HG03442 (cell line): ENCODE data around the gene TMEM141.
"Not testable (repeated sequence)": the region's sequence is repeated elsewhere in the genome, so short reads cannot be mapped to it uniquely, and the experiment has no call there.

Experiments used
- ATAC-seq: cut with Tn5 transposase; IDR thresholded peaks from one replicate; pipeline ENCODE4 v1.9.1; 2021; ENCODE audit warnings: mild to moderate bottlenecking, moderate library complexity; ENCODE audit not compliant: unreplicated experiment

TMEM141 gene

GRCh38 chr9:136755302-136756133 is 35.6 kb upstream of the TMEM141 start:
- ATAC-seq = not testable (repeated sequence)

GRCh38 chr9:136756134-136756438 is 35.1 kb upstream of the TMEM141 start:
- no peak for ATAC-seq

- no peak for ATAC-seq
Observed at GRCh38 chr9:136756836-136757235, 34.3 kb upstream of the TMEM141 start.

- no peak for ATAC-seq
Observed at GRCh38 chr9:136757328-136757727, 33.8 kb upstream of the TMEM141 start.

GRCh38 chr9:136757751-136758140 is 33.4 kb upstream of the TMEM141 start:
- no peak for ATAC-seq

- no peak for ATAC-seq
Observed at GRCh38 chr9:136759001-136759400, 32.1 kb upstream of the TMEM141 start.

GRCh38 chr9:136759436-136760325 is 31.5 kb upstream of the TMEM141 start:
- no peak for ATAC-seq

- no peak for ATAC-seq
Observed at GRCh38 chr9:136760424-136760823, 30.7 kb upstream of the TMEM141 start.

GRCh38 chr9:136760834-136761544 is 30.2 kb upstream of the TMEM141 start:
- not testable (repeated sequence) for ATAC-seq

- no peak for ATAC-seq
Observed at GRCh38 chr9:136761545-136761981, 29.6 kb upstream of the TMEM141 start.

- no peak for ATAC-seq
Observed at GRCh38 chr9:136762221-136762691, 28.9 kb upstream of the TMEM141 start.

- no peak for ATAC-seq
Observed at GRCh38 chr9:136762915-136763648, 28.1 kb upstream of the TMEM141 start.

- no peak for ATAC-seq
Observed at GRCh38 chr9:136763649-136764035, 27.5 kb upstream of the TMEM141 start.

GRCh38 chr9:136764301-136764891 is 26.7 kb upstream of the TMEM141 start, which contains the start of gene LCN15:
Gene LCN15 (minus strand): TSS chr9:136764518. CDS start chr9:136764488, 30 bp downstream.
- ATAC-seq = no peak

- no peak for ATAC-seq
Observed at GRCh38 chr9:136765041-136765440, 26.1 kb upstream of the TMEM141 start.

- ATAC-seq = not testable (repeated sequence)
Observed at GRCh38 chr9:136765745-136766409, 25.3 kb upstream of the TMEM141 start.

GRCh38 chr9:136766410-136767120 is 24.6 kb upstream of the TMEM141 start:
- not testable (repeated sequence) for ATAC-seq

- no peak for ATAC-seq
Observed at GRCh38 chr9:136769710-136770191, 21.4 kb upstream of the TMEM141 start.
